ENCODE data around the gene VPS37B.

GRCh38 chr12:122934722-122935121 lies 38.8 kb upstream of the VPS37B start:
- TF ChIP-seq CTCF (IDR thresholded peaks at IDR 0.05; ENCODE audit: control extremely low read depth in 1 of 3, insufficient read depth in 1 of 3, low read depth in 1 of 3, low read length in 3 of 3) (no peak), JUN (IDR thresholded peaks at IDR 0.05; ENCODE audit: low read depth, low read length) (no peak), TCF12 (IDR thresholded peaks at IDR 0.05; ENCODE audit: low read depth, low read length) (no peak), YY1 (IDR thresholded peaks at IDR 0.05; ENCODE audit: low read depth, low read length) (no peak), EZH2 (IDR thresholded peaks at IDR 0.05; ENCODE audit: low read depth, low read length, severe bottlenecking) (no peak), NRF1 (IDR thresholded peaks at IDR 0.05; ENCODE audit: low read depth, low read length) (no peak), CBX8 (IDR thresholded peaks at IDR 0.05; ENCODE audit: borderline replicate concordance, low read depth, low read length) (no peak), CHD2 (IDR thresholded peaks at IDR 0.05; ENCODE audit: low read length) (no peak), ZNF274 (IDR thresholded peaks at IDR 0.05; ENCODE audit: borderline replicate concordance, extremely low read depth, low read length) (no peak), POLR2A (IDR thresholded peaks at IDR 0.05; ENCODE audit: control extremely low read depth in 1 of 2, low read depth in 2 of 2, low read length in 2 of 2) (no peak), USF2 (IDR thresholded peaks at IDR 0.05; ENCODE audit: low read length) (no peak), SIN3A (conservative IDR thresholded peaks at IDR 0.05 in 1 of 2, IDR thresholded peaks at IDR 0.05 in 1 of 2; ENCODE audit: low read depth in 1 of 2, low read length in 2 of 2) (no peak), MAFK (IDR thresholded peaks at IDR 0.05; ENCODE audit: low read depth, low read length) (no peak)

Measured in H1 (cell line).